HepG2 (cell line): Measurements from ENCODE around the gene MIF4GD. TPM values are rescaled to one million over a fixed set of nuclear protein-coding genes. Genes with fewer than 3 reads are reported as not detected.

Experiments used
- ARNT2 ChIP-seq: sonication (generic); formaldehyde crosslinking; IDR thresholded peaks from 2 replicates; pipeline ENCODE4 v1.8.0; 2022; ENCODE audit warnings: mild to moderate bottlenecking, low read depth, missing genetic modification reagents, moderate library complexity
- CBX1 ChIP-seq: IDR thresholded peaks from one replicate; pipeline ENCODE4 v1.6.1; 2016; ENCODE audit warnings: antibody characterized with exemption, low read depth
- EED ChIP-seq: sonication (generic); formaldehyde crosslinking; IDR thresholded peaks from 2 replicates; pipeline ENCODE4 v1.5.0; 2020; ENCODE audit warnings: mild to moderate bottlenecking, missing genetic modification reagents
- ESRRA ChIP-seq: sonication (generic); formaldehyde crosslinking; IDR thresholded peaks from 2 replicates; pipeline ENCODE4 v1.5.1; 2020; ENCODE audit warnings: mild to moderate bottlenecking, low read depth, missing genetic modification reagents
- FUBP1 ChIP-seq: sonication (generic); formaldehyde crosslinking; IDR thresholded peaks from 2 replicates; pipeline ENCODE4 v1.5.1; 2020; ENCODE audit warnings: missing genetic modification reagents, mild to moderate bottlenecking, borderline replicate concordance
- HBP1 ChIP-seq: IDR thresholded peaks from 2 replicates; pipeline ENCODE4 v1.6.1; 2016; ENCODE audit warnings: low read depth, control low read depth
- JARID2 ChIP-seq: sonication (generic); formaldehyde crosslinking; IDR thresholded peaks from 2 replicates; pipeline ENCODE4 v1.8.1; 2023; ENCODE audit warnings: missing genetic modification reagents, inconsistent platforms; ENCODE audit not compliant: insufficient replicate concordance
- MZF1 ChIP-seq: sonication (generic); formaldehyde crosslinking; IDR thresholded peaks from 2 replicates; pipeline ENCODE4 v1.8.1; 2023; ENCODE audit warnings: mild to moderate bottlenecking, missing genetic modification reagents, borderline replicate concordance
- RBM39 ChIP-seq: fragments of 200-400 bp; formaldehyde crosslinking; IDR thresholded peaks from one replicate; pipeline ENCODE4 v1.6.1; 2018; ENCODE audit warnings: antibody characterized with exemption, mild to moderate bottlenecking, low read depth, low read length; ENCODE audit not compliant: poor library complexity, severe bottlenecking
- RCOR2 ChIP-seq: IDR thresholded peaks from 2 replicates; pipeline ENCODE4 v1.6.1; 2016; ENCODE audit warnings: missing biosample characterization, missing genetic modification reagents
- SMAD9 ChIP-seq: sonication (generic); formaldehyde crosslinking; IDR thresholded peaks from 2 replicates; pipeline ENCODE4 v1.5.1; 2020; ENCODE audit warnings: mild to moderate bottlenecking, missing genetic modification reagents
- ZIK1 ChIP-seq: sonication (generic); formaldehyde crosslinking; IDR thresholded peaks from 2 replicates; pipeline ENCODE4 v1.5.0; 2020; ENCODE audit warnings: mild to moderate bottlenecking, low read depth, missing genetic modification reagents, borderline replicate concordance
- ZMAT3 ChIP-seq: sonication (generic); formaldehyde crosslinking; conservative IDR thresholded peaks from 2 replicates; pipeline ENCODE4 v1.7.0; 2021; ENCODE audit warnings: missing genetic modification reagents
- ZNF562 ChIP-seq: sonication (generic); formaldehyde crosslinking; IDR thresholded peaks from 2 replicates; pipeline ENCODE4 v1.8.0; 2022; ENCODE audit warnings: missing genetic modification reagents, borderline replicate concordance
- ZNF577 ChIP-seq: sonication (generic); formaldehyde crosslinking; IDR thresholded peaks from 2 replicates; pipeline ENCODE4 v1.4.0; 2020; ENCODE audit warnings: mild to moderate bottlenecking, low read depth, missing genetic modification reagents, borderline replicate concordance
- ZNF674 ChIP-seq: sonication (generic); formaldehyde crosslinking; IDR thresholded peaks from 2 replicates; pipeline ENCODE4 v1.5.0; 2020; ENCODE audit warnings: low read depth, mild to moderate bottlenecking, missing genetic modification reagents
- polyA plus RNA-seq, 8 experiments: library from polyadenylated mRNA; depleted of rRNA in 3 of 8; stranded (reverse) in 7 of 8; unstranded in 1 of 8; fragments of >200 nt; fragmentation: Illumina TruSeq in 4 of 8; extraction: Trizol in 4 of 8; gene quantifications; 2 replicates each; pipeline versions ENCODE4 v1.2.1 to v1.2.3, GENCODE V29; 2011 to 2016; ENCODE audit warnings: low read depth in 4 of 8, missing spikeins in 1 of 8, mixed read lengths in 1 of 8; ENCODE audit not compliant: insufficient read depth in 1 of 8
- total RNA-seq, 5 experiments: library from RNA; depleted of rRNA; stranded (reverse); fragments of >200 nt; fragmentation: Illumina TruSeq; extraction: Trizol; gene quantifications; 2 replicates each; pipeline ENCODE4 v1.2.3, GENCODE V29; 2016; ENCODE audit warnings: low read depth in 1 of 5
- TF ChIP-seq, protein P1 (sequence below): sonication (generic); formaldehyde crosslinking; IDR thresholded peaks from 2 replicates; pipeline ENCODE4 v1.4.0; 2020; ENCODE audit warnings: missing genetic modification reagents
- TF ChIP-seq, protein P2 (sequence below): sonication (generic); formaldehyde crosslinking; IDR thresholded peaks from 2 replicates; pipeline ENCODE4 v1.5.0; 2020; ENCODE audit warnings: mild to moderate bottlenecking, missing genetic modification reagents
- TF ChIP-seq, protein P3 (sequence below): IDR thresholded peaks from 2 replicates; pipeline ENCODE4 v1.6.1; 2016

The MIF4GD gene
- total and polyA plus RNA-seq, 2 of the 13 experiments (the other 11 are each of a cell fraction or from before 2014, with no cell fraction given) = 14.0 to 28.0 TPM

- TF ChIP-seq EED = peak; percentile 77
- no peak for TF ChIP-seq ZIK1
- TF ChIP-seq ZNF674 (CRISPR knock-in tag) = peak; percentile 95
- TF ChIP-seq, protein P1, sequence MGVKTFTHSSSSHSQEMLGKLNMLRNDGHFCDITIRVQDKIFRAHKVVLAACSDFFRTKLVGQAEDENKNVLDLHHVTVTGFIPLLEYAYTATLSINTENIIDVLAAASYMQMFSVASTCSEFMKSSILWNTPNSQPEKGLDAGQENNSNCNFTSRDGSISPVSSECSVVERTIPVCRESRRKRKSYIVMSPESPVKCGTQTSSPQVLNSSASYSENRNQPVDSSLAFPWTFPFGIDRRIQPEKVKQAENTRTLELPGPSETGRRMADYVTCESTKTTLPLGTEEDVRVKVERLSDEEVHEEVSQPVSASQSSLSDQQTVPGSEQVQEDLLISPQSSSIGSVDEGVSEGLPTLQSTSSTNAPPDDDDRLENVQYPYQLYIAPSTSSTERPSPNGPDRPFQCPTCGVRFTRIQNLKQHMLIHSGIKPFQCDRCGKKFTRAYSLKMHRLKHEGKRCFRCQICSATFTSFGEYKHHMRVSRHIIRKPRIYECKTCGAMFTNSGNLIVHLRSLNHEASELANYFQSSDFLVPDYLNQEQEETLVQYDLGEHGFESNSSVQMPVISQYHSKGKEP (CRISPR knock-in tag) = no peak; the same call in none of the 2 replicates
- TF ChIP-seq FUBP1 (CRISPR knock-in tag) = no peak
- TF ChIP-seq RBM39 = peak; percentile 56
- TF ChIP-seq RCOR2 (CRISPR knock-in tag) = 0 out of 2 replicates have a peak, but pooled peaks have one; percentile 21
- peak; percentile 20; the same call in 1 of the 2 replicates for TF ChIP-seq HBP1
- TF ChIP-seq, protein P2, sequence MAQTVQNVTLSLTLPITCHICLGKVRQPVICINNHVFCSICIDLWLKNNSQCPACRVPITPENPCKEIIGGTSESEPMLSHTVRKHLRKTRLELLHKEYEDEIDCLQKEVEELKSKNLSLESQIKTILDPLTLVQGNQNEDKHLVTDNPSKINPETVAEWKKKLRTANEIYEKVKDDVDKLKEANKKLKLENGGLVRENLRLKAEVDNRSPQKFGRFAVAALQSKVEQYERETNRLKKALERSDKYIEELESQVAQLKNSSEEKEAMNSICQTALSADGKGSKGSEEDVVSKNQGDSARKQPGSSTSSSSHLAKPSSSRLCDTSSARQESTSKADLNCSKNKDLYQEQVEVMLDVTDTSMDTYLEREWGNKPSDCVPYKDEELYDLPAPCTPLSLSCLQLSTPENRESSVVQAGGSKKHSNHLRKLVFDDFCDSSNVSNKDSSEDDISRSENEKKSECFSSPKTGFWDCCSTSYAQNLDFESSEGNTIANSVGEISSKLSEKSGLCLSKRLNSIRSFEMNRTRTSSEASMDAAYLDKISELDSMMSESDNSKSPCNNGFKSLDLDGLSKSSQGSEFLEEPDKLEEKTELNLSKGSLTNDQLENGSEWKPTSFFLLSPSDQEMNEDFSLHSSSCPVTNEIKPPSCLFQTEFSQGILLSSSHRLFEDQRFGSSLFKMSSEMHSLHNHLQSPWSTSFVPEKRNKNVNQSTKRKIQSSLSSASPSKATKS (CRISPR knock-in tag) = no peak
- TF ChIP-seq ZNF562 (CRISPR knock-in tag) = no peak
- no peak for TF ChIP-seq SMAD9 (CRISPR knock-in tag)
- peak; percentile 87 for TF ChIP-seq ARNT2 (CRISPR knock-in tag)
- no peak; the same call in 1 of the 2 replicates for TF ChIP-seq ESRRA (CRISPR knock-in tag)
- TF ChIP-seq JARID2 = no peak
- peak; percentile 56 for TF ChIP-seq CBX1
- TF ChIP-seq, protein P3, sequence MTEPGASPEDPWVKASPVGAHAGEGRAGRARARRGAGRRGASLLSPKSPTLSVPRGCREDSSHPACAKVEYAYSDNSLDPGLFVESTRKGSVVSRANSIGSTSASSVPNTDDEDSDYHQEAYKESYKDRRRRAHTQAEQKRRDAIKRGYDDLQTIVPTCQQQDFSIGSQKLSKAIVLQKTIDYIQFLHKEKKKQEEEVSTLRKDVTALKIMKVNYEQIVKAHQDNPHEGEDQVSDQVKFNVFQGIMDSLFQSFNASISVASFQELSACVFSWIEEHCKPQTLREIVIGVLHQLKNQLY (CRISPR knock-in tag) = 0 out of 2 replicates have a peak, but pooled peaks have one; percentile 13
- TF ChIP-seq ZMAT3 (CRISPR knock-in tag) = peak; percentile 87; the same call in 1 of the 2 replicates
- TF ChIP-seq MZF1 (CRISPR knock-in tag) = no peak
- TF ChIP-seq ZNF577 (CRISPR knock-in tag) = no peak
Measured at GRCh38 chr17:75270218-75270965, 639 bp downstream of the MIF4GD start (continued).
